ENCODE measurements around the gene WSB1.
A peak's percentile ranks its signal among the peaks of the same experiment; 100 is the strongest.

The WSB1 gene

DNA sequence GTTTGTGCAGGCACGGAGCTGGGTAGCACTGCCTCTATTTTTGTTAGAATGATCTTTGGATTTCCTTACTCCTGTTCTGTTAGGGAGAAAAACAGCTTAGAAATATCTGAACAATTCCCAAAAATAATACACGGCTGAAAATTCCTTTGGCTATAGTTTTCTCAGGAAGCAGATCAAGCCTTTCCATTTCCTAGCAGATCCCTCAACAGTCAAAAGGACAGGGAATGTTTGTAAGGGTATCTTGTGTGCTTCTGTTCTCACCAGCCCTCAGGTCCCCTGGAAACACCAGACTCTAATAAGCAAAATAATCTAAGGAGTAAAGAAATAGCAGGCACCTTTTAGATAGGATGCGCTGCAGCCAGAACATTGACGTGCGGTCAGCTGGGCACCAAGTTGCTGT is 30.5 kb upstream of the WSB1 start:
- TF ChIP-seq, protein P1, sequence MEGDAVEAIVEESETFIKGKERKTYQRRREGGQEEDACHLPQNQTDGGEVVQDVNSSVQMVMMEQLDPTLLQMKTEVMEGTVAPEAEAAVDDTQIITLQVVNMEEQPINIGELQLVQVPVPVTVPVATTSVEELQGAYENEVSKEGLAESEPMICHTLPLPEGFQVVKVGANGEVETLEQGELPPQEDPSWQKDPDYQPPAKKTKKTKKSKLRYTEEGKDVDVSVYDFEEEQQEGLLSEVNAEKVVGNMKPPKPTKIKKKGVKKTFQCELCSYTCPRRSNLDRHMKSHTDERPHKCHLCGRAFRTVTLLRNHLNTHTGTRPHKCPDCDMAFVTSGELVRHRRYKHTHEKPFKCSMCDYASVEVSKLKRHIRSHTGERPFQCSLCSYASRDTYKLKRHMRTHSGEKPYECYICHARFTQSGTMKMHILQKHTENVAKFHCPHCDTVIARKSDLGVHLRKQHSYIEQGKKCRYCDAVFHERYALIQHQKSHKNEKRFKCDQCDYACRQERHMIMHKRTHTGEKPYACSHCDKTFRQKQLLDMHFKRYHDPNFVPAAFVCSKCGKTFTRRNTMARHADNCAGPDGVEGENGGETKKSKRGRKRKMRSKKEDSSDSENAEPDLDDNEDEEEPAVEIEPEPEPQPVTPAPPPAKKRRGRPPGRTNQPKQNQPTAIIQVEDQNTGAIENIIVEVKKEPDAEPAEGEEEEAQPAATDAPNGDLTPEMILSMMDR (IDR thresholded peaks at IDR 0.05), result no peak
- no peak overlapping the region for H3K4me3 ChIP-seq
- H3K36me3 ChIP-seq, result no peaks in the 10 kb centered on the region
- intact Hi-C loops (cut with DNase I; ENCODE audit: low total_unique reads), result no loop called here
- H3K9me3 ChIP-seq, result no peaks in the 10 kb centered on the region
- peaks cover 0 to 19% (median 16%) of the 10 kb centered on the region in 4 donors for H3K4me1 ChIP-seq
- no peak for DNase-seq
- H3K27me3 ChIP-seq, result no peaks in the 10 kb centered on the region
- peak overlapping the region; percentile 71 to 77 for H3K27ac ChIP-seq

DNA sequence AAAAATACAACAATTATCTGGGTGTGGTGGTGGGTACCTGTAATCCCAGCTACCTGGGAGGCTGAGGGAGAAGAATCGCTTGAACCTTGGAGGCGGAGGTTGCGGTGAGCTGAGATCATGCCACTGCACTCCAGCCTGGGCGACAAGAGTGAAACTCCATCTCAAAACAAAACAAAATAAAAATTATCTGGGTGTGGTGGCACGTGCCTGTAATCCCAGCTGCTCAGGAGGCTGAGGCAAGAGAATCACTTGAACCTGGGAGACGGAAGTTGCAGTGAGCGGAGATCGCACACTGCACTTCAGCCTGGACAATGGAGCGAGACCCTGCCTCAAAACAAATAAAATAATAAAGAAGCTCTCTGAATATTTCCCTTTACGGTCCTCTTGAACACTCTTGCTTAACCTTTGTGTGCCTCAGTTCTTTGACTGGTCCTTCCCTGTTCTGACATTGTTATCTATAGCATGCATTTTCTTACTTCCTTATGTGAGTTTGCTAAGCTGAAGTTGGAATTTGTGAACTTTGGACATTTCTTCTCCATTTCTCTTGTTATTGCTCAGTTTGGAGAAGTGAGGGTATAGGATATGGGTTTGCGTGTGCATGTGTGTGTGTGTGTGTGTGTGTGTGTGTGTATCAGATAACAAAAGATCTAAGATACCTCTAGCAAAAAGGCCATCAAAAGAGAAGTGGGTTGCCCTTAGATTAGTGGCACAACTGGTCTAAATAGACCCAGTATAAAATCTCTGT is 29.7 kb upstream of the WSB1 start:
- no peak for DNase-seq
- no peaks in the 10 kb centered on the region for H3K36me3 ChIP-seq
- TF ChIP-seq, protein P1 (IDR thresholded peaks at IDR 0.05), result no peak
- H3K4me1 ChIP-seq, result peaks cover 0 to 19% (median 16%) of the 10 kb centered on the region in 4 donors
- no peaks in the 10 kb centered on the region for H3K27me3 ChIP-seq
- H3K9me3 ChIP-seq, result no peaks in the 10 kb centered on the region
- intact Hi-C loops (cut with DNase I; ENCODE audit: low total_unique reads), result no loop called here
- H3K27ac ChIP-seq, result peak overlapping the region; percentile 71 to 77
- H3K4me3 ChIP-seq, result no peak overlapping the region

DNA sequence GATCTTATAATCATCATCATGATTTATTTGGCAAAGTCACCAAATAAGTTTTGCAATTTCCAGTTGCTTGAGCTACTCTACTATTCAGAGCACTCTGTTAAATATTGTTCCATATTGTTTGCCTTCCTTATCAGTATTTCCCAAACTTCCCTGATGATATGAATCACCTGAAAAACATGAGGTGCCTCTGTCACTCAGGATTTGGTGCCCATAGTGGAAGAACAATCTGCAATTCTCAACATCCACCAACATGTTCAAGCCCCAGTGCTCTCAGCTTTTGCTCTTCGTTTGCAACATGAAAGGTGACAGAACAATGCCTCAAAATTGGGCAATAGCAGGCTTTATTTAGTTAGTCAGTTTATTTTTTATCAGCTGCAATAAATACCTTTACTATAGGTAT is 28.6 kb upstream of the WSB1 start:
- intact Hi-C loops (cut with DNase I; ENCODE audit: low total_unique reads), result no loop called here

DNA sequence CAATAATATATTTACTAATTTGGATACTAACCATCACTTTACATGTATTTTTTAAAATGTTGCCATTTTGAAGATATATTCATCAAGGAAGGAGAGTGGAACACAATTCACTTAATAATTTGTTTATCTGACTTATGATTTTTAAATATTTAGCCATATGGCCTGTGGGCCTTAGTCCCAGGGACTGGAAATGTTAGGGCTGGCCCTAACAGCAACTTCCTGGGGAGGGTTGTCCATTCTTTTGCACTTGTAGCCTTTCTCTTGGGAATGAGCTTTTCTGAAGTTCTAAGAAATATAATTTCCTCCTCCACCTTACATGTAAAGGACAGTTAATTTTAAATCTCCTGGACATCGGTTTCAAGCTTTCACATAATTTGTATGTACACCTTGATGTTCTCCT is 27.7 kb upstream of the WSB1 start:
- Histone ChIP-seq H3K36me3 (no peaks in the 10 kb centered on the region), H3K27me3 (no peaks in the 10 kb centered on the region), H3K27ac (no peak overlapping the region), H3K4me3 (no peak overlapping the region), H3K9me3 (no peaks in the 10 kb centered on the region), H3K4me1 (peaks cover 0 to 19% (median 16%) of the 10 kb centered on the region in 4 donors)
- no peak for DNase-seq
- intact Hi-C loops (cut with DNase I; ENCODE audit: low total_unique reads), result no loop called here
- TF ChIP-seq, protein P1 (IDR thresholded peaks at IDR 0.05), result no peak

More for the DNA sequence above, 28.6 kb upstream of the WSB1 start:
- DNase-seq, result no peak
- Histone ChIP-seq H3K4me3 (no peak overlapping the region), H3K36me3 (no peaks in the 10 kb centered on the region), H3K9me3 (no peaks in the 10 kb centered on the region), H3K27ac (no peak overlapping the region), H3K27me3 (no peaks in the 10 kb centered on the region), H3K4me1 (peaks cover 0 to 19% (median 16%) of the 10 kb centered on the region in 4 donors)
- TF ChIP-seq, protein P1 (IDR thresholded peaks at IDR 0.05), result no peak

DNA sequence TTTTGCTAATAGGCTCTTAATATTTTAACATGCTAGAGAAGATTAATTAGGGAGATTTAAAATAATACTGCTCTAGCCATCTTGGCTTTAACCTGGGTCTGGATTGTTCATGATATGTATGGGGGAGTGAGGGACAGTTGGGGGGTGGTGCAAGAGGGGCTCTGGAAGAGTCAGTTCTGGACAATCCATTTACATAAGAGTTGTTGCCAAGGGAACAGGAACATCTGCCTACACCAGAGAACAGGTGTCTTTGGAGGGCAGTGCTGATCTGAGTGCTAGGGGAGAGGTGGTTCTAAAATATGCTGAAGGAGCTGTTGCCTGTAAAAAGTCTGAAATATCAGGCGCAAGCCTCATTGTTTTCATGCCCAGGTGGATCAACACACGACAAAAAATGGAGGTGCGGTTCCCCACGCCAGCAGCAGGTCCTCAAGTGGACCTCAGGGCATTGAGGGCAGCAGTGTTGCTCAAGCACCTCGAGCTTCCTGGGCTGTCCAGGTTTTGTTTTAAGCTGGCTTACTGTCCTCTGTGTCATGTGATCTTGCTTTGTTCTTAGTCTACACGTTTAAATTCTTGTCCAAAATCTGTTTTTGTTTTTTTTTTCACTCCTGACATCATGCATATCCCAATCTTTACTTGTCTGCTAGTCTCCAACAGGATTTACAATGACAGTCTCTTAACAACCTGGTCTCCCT is 25.4 kb upstream of the WSB1 start:
- peaks cover 0 to 11% (median 7%) of the 10 kb centered on the region in 4 donors for H3K4me1 ChIP-seq
- no peaks in the 10 kb centered on the region for H3K9me3 ChIP-seq
- no peak overlapping the region for H3K27ac ChIP-seq
- no peak for DNase-seq
- H3K4me3 ChIP-seq, result no peak overlapping the region
- no peaks in the 10 kb centered on the region for H3K36me3 ChIP-seq
- no peaks in the 10 kb centered on the region for H3K27me3 ChIP-seq
- intact Hi-C loops (cut with DNase I; ENCODE audit: low total_unique reads), result no loop called here
- TF ChIP-seq, protein P1 (IDR thresholded peaks at IDR 0.05), result no peak

Data from tibial artery (tissue), 4 donors.